GM19468 (cell line): ENCODE measurements around the gene ARRB1.
A peak's percentile ranks its signal among the peaks of the same experiment; 100 is the strongest.

Source experiments
- ATAC-seq: cut with Tn5 transposase; IDR thresholded peaks from one replicate; pipeline ENCODE4 v1.9.1; 2021; ENCODE audit warnings: mild to moderate bottlenecking, moderate library complexity, moderate number of reproducible peaks; ENCODE audit not compliant: unreplicated experiment; ENCODE audit errors: extremely low read depth

The ARRB1 gene

DNA sequence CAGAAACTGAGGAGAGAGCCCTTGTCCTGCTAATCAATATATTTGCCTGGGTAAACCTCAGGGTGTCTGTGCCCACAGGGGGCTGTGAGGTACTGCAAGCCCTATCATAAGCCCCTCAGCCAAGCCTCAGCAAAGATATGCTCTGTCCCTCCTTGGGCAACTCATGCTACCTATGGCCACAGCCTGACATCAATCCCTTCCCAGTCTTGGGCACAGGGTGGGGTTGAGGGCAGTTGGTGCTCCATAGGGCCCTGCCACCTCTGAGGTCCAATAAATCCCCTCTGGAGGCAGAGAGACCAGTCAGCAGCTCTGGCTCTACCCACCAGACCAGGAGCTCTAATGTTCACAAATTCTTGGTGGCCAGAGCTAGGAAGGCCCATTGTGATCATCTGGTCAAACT lies 87.1 kb downstream of the ARRB1 start:
- ATAC-seq, result no peak

- no peak for ATAC-seq
These were observed 87.5 kb downstream of the ARRB1 start for GRCh38 chr11:75263944-75264349.

DNA sequence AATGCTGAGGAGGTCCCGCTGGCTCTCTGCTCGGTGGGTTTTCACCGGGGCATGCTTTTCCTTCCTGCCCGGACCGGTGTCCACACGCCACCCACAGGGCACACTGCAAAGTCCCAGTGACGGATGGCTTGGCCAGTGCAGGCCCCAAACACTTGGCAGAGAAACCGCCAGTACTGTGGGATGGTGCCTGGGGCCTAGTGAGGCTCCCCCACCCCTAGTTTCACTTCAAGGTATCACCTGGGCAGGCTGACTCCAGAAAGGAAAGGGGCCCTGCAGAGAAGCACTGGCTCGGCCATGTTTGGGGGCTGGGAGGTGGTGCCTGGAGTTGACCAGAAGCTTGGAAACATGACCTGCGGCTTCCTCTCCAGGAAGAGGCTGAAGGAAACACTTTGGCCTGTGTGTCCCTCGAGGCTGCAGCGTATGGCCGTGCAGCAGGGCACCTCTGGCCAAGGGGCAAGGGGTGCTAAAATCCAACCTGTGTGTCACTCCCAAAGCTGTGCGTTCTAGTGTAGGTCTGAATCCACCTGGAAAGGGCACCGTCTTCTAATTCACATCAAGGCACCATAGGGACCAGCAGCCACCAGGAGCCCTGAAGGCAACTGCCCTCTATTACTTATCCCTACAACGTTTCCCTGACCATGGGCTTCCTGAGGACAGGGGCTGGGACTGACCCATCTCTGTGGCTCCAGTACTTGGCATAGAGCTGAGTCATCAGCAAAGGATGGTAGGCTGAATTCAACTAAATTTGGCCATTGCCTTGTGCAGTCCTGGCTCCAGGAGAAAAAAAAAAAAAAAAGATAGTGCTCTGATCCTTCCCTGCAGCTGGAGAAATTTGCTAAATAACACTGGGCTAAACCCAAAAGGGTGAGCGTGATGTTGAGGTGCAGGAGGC lies 88.3 kb downstream of the ARRB1 start:
- no peak for ATAC-seq

DNA sequence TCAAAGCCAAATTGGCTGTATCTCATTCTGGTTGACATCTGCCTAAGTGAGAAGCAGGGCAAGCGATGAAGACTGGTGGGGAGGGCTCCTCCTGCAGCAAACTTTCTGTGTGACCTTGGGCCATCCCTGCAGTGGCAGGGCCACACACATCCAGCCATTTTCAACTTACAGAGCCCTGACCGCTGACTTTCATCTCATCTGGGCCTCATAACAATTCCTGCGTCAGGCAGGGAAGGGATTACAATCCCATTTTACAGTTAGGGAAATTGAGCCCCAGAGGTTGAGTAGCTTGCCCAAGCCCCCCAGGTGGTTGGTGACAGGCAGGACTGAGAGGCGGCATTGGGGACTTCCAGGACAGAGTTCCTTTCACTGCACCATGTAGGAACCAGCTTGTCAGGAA lies 89.0 kb downstream of the ARRB1 start:
- ATAC-seq, result no peak

- no peak for ATAC-seq
These were observed 89.5 kb downstream of the ARRB1 start for GRCh38 chr11:75261902-75262361.

- no peak for ATAC-seq
These were observed 90.9 kb downstream of the ARRB1 start for GRCh38 chr11:75260396-75261170.

GRCh38 chr11:75254326-75254725 lies 97.1 kb downstream of the ARRB1 start:
- ATAC-seq, result no peak

- ATAC-seq, result no peak
These were observed 101.8 kb downstream of the ARRB1 start for GRCh38 chr11:75249704-75250103.

- ATAC-seq, result no peak
These were observed 102.6 kb downstream of the ARRB1 start for GRCh38 chr11:75248924-75249256.

DNA sequence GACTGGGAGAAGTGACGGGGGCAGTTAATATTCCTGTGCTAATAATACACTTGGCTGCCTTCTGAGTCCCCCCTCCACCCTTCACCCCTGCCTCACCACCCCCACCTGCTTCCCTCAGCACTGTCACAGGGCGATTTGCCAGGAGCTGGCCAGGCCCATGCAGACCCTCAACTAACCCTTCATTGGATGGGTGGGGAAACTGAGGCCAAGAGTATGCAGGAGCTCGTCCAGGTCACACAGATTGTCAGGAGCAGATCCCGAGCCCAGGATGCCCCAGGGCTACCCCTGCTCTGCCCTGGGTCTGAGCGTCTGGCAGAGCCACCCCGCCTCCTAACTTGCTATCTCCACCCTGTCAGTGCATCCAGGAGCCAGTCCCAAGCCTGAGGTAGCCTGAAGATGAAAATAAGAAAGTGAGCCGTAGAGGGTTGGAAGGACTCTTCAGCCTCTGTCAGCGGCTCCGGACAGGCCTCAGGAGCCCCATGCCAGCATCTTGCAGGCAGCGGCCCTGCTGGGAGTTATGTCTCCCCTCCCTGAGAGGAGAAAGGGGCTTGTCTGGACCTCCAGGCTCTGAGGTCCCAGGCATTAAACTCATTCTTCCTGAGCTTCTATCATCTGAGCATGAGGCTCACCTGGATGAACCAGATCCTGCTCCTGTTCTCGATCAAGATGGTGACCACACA lies 104.7 kb downstream of the ARRB1 start:
- ATAC-seq, result no peak

- no peak for ATAC-seq
These were observed 105.3 kb downstream of the ARRB1 start for GRCh38 chr11:75246006-75246670.

- ATAC-seq, result no peak
These were observed 106.0 kb downstream of the ARRB1 start for GRCh38 chr11:75245356-75246005.

- ATAC-seq, result no peak
These were observed 107.2 kb downstream of the ARRB1 start for GRCh38 chr11:75244052-75244814.

DNA sequence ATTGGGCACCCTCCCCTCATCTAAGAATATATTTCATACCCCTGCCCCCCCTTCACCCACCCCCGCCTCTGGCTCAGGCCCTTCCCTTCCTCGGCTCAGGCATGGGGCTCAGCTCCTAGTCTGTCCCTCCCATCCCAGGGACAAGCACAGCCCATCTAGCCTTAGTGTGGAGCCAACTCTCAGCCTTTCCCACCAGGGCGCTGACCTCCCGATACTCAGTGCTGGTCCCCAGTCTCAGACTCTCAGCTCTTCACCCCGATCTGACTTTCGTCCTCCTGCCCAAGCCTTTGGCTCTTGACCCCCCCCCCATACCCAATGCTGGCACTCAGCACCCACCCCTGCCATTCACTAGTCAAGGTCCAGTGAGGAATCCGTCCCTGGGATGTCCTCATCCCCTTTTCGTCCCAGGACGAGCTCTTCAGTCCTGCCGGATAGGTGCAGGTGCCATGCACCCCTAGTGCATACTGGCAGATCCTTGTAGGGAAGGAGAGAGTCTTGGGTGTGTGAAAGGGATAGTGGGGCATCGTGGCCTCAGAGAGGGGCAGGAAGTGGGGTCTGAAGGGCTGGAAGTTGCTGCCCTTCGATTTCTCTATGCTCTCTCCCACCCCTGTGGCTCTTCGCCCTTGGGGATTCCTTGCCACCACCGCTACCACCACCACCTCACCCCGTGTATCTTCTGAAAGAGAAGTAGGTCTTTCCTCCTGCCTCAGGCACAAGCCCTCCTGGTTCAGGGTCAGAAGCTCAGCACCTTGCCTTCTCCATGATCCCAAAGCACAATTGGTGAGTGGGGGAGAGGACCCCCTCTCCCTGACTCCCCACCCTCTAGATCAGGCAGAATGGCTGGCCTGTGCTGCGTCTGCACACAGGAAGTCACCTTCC lies 108.5 kb downstream of the ARRB1 start:
- ATAC-seq, result no peak

DNA sequence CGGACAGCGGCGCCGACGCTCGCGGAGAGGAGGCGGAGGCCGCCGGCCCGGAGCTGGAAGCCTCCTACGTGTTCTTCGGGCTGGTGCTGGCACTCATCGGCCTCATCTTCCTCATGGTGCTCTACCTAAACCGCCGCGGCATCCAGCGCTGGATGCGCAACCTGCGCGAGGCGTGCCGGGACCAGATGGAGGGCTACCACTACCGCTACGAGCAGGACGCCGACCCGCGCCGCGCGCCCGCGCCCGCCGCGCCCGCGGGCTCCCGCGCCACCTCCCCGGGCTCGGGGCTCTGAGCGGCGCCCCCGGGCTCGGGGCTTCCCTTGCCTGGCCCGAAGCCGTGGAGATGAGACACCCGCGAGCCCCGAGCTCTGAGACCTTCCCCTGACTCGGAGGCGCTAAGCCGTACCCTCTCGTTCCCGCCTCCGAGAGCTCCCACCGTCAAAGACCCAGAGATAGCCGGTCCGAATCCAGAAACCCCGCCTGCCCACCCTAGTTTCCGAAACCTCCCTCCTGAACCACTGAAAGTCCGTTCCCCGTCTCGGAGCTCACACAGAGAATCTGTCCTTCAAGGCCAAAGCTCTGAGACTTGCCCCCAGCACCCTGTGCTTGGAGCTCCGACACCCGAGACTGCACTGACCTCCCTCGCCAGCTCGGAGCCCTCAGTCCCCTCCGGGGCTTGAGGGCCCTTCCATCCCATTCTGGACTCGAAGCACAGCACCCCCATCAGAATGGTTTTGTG lies 109.4 kb downstream of the ARRB1 start:
- ATAC-seq, result no peak

DNA sequence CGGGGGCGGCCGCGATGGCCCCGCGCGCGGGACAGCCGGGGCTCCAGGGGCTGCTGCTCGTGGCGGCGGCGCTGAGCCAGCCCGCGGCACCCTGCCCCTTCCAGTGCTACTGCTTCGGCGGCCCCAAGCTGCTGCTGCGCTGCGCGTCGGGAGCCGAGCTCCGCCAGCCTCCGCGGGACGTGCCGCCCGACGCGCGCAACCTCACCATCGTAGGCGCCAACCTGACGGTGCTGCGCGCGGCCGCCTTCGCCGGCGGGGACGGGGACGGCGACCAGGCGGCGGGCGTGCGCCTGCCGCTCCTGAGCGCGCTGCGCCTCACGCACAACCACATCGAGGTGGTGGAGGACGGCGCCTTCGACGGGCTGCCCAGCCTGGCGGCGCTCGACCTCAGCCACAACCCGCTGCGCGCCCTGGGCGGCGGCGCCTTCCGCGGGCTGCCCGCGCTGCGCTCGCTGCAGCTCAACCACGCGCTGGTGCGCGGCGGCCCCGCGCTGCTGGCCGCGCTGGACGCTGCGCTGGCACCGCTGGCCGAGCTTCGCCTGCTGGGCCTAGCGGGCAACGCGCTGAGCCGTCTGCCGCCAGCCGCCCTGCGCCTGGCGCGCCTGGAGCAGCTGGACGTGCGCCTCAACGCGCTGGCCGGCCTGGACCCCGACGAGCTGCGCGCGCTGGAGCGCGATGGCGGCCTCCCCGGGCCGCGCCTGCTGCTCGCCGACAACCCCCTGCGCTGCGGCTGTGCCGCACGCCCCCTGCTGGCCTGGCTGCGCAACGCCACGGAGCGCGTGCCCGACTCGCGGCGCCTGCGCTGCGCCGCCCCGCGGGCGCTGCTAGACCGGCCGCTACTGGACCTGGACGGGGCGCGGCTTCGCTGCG lies 110.2 kb downstream of the ARRB1 start:
- ATAC-seq, result peak; percentile 78
